Cardiac muscle cell (in vitro differentiated cells and primary cell): ENCODE results near the gene RGS7. TPM values are rescaled to one million over a fixed set of nuclear protein-coding genes. Genes with fewer than 3 reads are reported as not detected.

ENCODE experiments used
- DNase-seq, 2 donors: peaks; one replicate each; pipeline versions ENCODE4 v3.0.0 to v3.0.0-alpha.2; 2010 to 2017; ENCODE audit warnings: low read depth in 1 of 2, low spot score in 1 of 2
- H3K27ac ChIP-seq: fragments of 200-600 bp; sonication (generic); 2 replicates; pipeline ENCODE4 v1.5.1; 2016
- H3K27me3 ChIP-seq: fragments of 200-600 bp; sonication (generic); 2 replicates; pipeline ENCODE4 v1.6.0; 2016; ENCODE audit warnings: control low read depth
- H3K36me3 ChIP-seq: fragments of 200-600 bp; sonication (generic); 2 replicates; pipeline ENCODE4 v1.5.1; 2016; ENCODE audit warnings: control low read depth
- H3K4me1 ChIP-seq: fragments of 200-600 bp; sonication (generic); 2 replicates; pipeline ENCODE4 v1.8.1; 2017; ENCODE audit warnings: low read depth, mild to moderate bottlenecking, mixed run types
- H3K4me3 ChIP-seq: fragments of 200-600 bp; sonication (generic); 2 replicates; pipeline ENCODE4 v1.5.1; 2016; ENCODE audit warnings: mild to moderate bottlenecking
- H3K9me3 ChIP-seq: fragments of 200-600 bp; sonication (generic); 2 replicates; pipeline ENCODE4 v1.5.1; 2017; ENCODE audit warnings: low read depth, mild to moderate bottlenecking, control low read depth
- CTCF ChIP-seq: IDR thresholded peaks from 2 replicates; pipeline ENCODE4 v1.5.1; 2012; ENCODE audit warnings: low read depth, mild to moderate bottlenecking, low read length
- polyA plus RNA-seq: library from polyadenylated mRNA; unstranded; fragments of >200 nt; fragmentation: Nextera tagmentation; extraction: Ambion mirVana; gene quantifications from 2 replicates; pipeline ENCODE4 v1.2.1, GENCODE V29; 2016
- total RNA-seq: library from RNA; depleted of rRNA; stranded (reverse); fragments of >200 nt; gene quantifications from 2 replicates; pipeline ENCODE4 v1.2.3, GENCODE V29; 2016

Gene RGS7
- total and polyA plus RNA-seq, 2 experiments from 2014 or later: not detected

DNA sequence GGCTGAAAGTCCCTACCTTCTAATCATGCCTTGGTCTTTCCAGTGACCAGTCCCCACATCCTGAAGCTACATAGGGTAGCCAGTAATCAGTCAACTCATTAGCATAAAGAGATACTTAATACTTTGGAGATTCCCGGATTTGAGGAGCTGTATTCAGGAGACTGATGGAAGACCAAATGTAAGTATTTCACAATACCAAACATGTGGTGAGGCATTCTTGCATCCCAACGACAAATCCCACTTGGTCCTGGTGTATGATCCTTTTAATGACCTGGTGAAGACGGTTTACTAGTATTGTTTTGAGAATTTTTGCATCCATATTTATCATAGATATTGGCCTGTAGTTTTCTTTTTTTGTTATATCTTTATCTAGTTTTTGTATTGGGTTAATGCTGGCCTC is 40.6 kb downstream of the RGS7 start:
- no peak for TF ChIP-seq CTCF
- no peak for DNase-seq
- no peak overlapping the region for H3K27ac ChIP-seq
- H3K36me3 ChIP-seq: no peaks in the 10 kb centered on the region
- no peaks in the 10 kb centered on the region for H3K27me3 ChIP-seq
- no peak overlapping the region for H3K4me3 ChIP-seq
- no peaks in the 10 kb centered on the region for H3K9me3 ChIP-seq
- H3K4me1 ChIP-seq: no peaks in the 10 kb centered on the region

- H3K4me1 ChIP-seq: no peaks in the 10 kb centered on the region
- no peak overlapping the region for H3K27ac ChIP-seq
- no peak overlapping the region for H3K4me3 ChIP-seq
- no peak for TF ChIP-seq CTCF
- H3K36me3 ChIP-seq: no peaks in the 10 kb centered on the region
- H3K27me3 ChIP-seq: no peaks in the 10 kb centered on the region
- DNase-seq: no peak
- H3K9me3 ChIP-seq: no peaks in the 10 kb centered on the region
These were observed 45.8 kb downstream of the RGS7 start for GRCh38 chr1:241311056-241311746.

- Histone ChIP-seq H3K36me3 (no peaks in the 10 kb centered on the region), H3K4me1 (no peaks in the 10 kb centered on the region), H3K27ac (no peak overlapping the region), H3K4me3 (no peak overlapping the region), H3K9me3 (no peaks in the 10 kb centered on the region), H3K27me3 (no peaks in the 10 kb centered on the region)
- TF ChIP-seq CTCF: no peak
- no peak for DNase-seq
These were observed 46.6 kb downstream of the RGS7 start for GRCh38 chr1:241310451-241310850.

DNA sequence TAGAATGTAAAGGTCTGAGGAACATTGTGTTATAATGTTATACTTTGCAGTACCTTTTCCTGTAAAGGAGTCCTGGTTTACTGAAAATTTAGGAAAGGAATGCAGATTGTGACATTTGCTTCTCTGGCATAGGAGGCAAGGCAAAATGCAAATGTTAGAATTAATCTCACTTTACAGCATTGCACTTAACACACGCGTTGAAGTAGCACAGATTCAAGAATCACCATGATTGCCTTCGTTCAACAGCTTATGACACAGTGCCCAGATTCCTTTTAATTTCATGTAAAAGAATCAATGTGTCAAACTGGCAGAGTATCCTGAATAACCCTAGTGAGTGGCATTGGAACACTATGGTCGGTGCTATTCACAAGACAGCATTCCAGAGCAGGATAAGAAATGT is 47.4 kb downstream of the RGS7 start:
- Histone ChIP-seq H3K36me3 (no peaks in the 10 kb centered on the region), H3K4me1 (no peaks in the 10 kb centered on the region), H3K27ac (no peak overlapping the region), H3K9me3 (no peaks in the 10 kb centered on the region), H3K4me3 (no peak overlapping the region), H3K27me3 (no peaks in the 10 kb centered on the region)
- DNase-seq: no peak
- TF ChIP-seq CTCF: no peak

GRCh38 chr1:241308471-241308870 is 48.5 kb downstream of the RGS7 start:
- no peak overlapping the region for H3K4me3 ChIP-seq
- H3K27me3 ChIP-seq: no peaks in the 10 kb centered on the region
- peak in 1 of 2 donors; percentile 15 for DNase-seq
- no peak for TF ChIP-seq CTCF
- no peak overlapping the region for H3K27ac ChIP-seq
- H3K4me1 ChIP-seq: no peaks in the 10 kb centered on the region
- no peaks in the 10 kb centered on the region for H3K36me3 ChIP-seq
- no peaks in the 10 kb centered on the region for H3K9me3 ChIP-seq

DNA sequence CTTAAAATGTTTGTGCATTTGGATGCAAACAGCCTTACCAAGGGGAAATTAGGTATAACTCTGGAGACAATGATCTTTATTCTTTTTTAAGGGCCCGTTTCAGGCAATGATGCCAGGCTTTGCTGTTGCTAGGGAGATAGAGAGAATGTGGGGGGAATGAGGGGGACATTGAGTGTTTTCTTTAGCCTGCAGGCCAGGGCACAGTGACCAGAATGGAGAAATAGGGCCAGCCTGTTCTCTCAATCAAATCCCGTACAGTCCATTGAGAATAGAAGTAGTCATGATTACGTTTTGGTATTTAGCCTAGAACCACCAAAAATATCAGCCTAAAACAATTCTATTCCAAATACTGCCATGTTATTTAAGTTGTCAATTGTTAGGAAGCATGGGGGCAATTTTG is 49.0 kb downstream of the RGS7 start:
- TF ChIP-seq CTCF: no peak
- H3K27me3 ChIP-seq: no peaks in the 10 kb centered on the region
- no peaks in the 10 kb centered on the region for H3K4me1 ChIP-seq
- DNase-seq: no peak
- no peaks in the 10 kb centered on the region for H3K36me3 ChIP-seq
- H3K9me3 ChIP-seq: no peaks in the 10 kb centered on the region
- H3K27ac ChIP-seq: no peak overlapping the region
- no peak overlapping the region for H3K4me3 ChIP-seq
